ENCODE measurements around the gene CTSW. TPM values are rescaled to one million over a fixed set of nuclear protein-coding genes. Genes with fewer than 3 reads are reported as not detected.

CTSW gene
- total and polyA plus RNA-seq, 12 donors, result 0.17 to 7.9 (median 0.55) TPM; not detected in 1

GRCh38 chr11:65859812-65860277 lies 19.8 kb upstream of the CTSW start:
- Histone ChIP-seq H3K36me3 (peaks cover 6 to 53% (median 35%) of the 10 kb centered on the region in 9 donors), H3K27ac (peak overlapping the region; percentile 90 to 100 (median 98)), H3K4me1 (peaks cover 12 to 58% (median 49%) of the 10 kb centered on the region in 9 donors), H3K27me3 (no peaks in the 10 kb centered on the region), H3K4me3 (peak overlapping the region; percentile 5 to 100 (median 99)), H3K9me3 (no peaks in the 10 kb centered on the region)
- DNase-seq (no peak), ATAC-seq (peak in 2 of 8 donors; percentile 0)
- WGBS, 2 donors, result 0 to 1% methylated on average over 16 of the region's 16 CpGs
- intact Hi-C loops (cut with DNase I), result loop anchor here in 4 of 10 donors (1.0 to 2.0 kb wide), 3 partner anchors 13 to 29 kb away; partner anchors contain the start of gene FIBP (in 4 of the 4)
- TF ChIP-seq, protein P1, sequence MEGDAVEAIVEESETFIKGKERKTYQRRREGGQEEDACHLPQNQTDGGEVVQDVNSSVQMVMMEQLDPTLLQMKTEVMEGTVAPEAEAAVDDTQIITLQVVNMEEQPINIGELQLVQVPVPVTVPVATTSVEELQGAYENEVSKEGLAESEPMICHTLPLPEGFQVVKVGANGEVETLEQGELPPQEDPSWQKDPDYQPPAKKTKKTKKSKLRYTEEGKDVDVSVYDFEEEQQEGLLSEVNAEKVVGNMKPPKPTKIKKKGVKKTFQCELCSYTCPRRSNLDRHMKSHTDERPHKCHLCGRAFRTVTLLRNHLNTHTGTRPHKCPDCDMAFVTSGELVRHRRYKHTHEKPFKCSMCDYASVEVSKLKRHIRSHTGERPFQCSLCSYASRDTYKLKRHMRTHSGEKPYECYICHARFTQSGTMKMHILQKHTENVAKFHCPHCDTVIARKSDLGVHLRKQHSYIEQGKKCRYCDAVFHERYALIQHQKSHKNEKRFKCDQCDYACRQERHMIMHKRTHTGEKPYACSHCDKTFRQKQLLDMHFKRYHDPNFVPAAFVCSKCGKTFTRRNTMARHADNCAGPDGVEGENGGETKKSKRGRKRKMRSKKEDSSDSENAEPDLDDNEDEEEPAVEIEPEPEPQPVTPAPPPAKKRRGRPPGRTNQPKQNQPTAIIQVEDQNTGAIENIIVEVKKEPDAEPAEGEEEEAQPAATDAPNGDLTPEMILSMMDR (IDR thresholded peaks at IDR 0.05), result no peak

DNA sequence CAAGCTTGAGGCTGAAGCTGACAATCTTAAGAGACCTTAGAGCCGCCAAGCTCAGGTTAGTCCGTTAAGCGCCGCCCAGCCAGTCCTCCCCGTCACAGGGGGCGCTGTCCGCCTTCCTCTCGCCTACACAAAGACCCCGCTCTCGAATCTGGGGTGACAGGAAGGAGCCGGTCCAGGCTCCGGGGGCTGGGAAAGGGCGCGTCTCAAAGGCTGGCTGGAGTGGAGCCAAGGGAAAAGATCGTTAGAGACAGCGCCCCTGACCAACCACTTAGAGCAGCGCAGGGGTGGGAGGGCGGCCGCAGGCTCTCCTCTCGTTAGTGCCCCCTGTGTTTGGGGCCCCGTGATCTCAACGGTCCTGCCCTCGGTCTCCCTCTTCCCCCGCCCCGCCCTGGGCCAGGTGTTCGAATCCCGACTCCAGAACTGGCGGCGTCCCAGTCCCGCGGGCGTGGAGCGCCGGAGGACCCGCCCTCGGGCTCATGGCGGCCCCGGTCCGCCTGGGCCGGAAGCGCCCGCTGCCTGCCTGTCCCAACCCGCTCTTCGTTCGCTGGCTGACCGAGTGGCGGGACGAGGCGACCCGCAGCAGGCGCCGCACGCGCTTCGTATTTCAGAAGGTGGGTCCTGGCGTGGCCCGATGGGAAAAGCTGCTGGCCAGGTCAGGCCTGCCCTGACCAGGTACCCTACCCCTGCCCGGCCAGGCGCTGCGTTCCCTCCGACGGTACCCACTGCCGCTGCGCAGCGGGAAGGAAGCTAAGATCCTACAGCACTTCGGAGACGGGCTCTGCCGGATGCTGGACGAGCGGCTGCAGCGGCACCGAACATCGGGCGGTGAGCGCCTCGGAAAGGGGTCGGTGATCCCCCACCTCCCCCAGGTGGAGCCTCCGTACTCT lies 19.1 kb upstream of the CTSW start, which contains the start of gene MUS81:
MUS81 (plus strand) TSS at position 156 of the 887 bp plus-strand sequence; CDS start at position 477, 321 bp downstream.
- no peaks in the 10 kb centered on the region for H3K27me3 ChIP-seq
- peaks cover 1 to 53% (median 35%) of the 10 kb centered on the region in 9 donors for H3K36me3 ChIP-seq
- peak; percentile 50 to 85 (median 74) for ATAC-seq
- intact Hi-C loops (cut with DNase I), result loop anchor here in 2 of 10 donors (1.0 to 2.0 kb wide), 2 partner anchors 13 to 28 kb away; partner anchors contain the start of gene FIBP (in 1 of the 2)
- TF ChIP-seq, protein P1 (IDR thresholded peaks at IDR 0.05), result peak; percentile 83 to 95 (median 90)
- 0 to 1% methylated on average over 78 of the region's 78 CpGs for WGBS, 2 donors
- H3K4me1 ChIP-seq, result peaks cover 12 to 51% (median 42%) of the 10 kb centered on the region in 9 donors
- DNase-seq, result peak; percentile 97 to 99
- peak within 1 kb of the TSS; percentile 90 to 100 (median 98) for H3K27ac ChIP-seq
- no peaks in the 10 kb centered on the region for H3K9me3 ChIP-seq
- peak within 1 kb of the TSS; percentile 59 to 100 (median 99) for H3K4me3 ChIP-seq

DNA sequence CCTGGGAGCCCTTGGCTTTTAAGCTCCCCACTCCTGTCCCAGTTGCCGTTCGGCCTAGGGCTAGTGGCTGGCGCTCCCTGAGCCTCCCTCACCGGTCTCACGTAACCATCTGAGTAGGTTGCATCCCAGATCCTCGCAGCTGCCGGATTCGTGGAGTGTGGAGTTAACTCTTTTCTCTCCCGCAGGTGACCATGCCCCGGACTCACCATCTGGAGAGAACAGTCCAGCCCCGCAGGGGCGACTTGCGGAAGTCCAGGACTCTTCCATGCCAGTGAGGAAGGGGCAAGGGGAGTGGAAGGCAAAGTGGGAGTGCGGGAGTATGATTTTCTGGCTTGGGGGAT lies 18.5 kb upstream of the CTSW start:
- WGBS, 2 donors, result 11 to 12% methylated on average over 14 of the region's 14 CpGs
- TF ChIP-seq, protein P1 (IDR thresholded peaks at IDR 0.05), result no peak
- intact Hi-C loops (cut with DNase I), result loop anchor here in 1 of 10 donors (2.0 kb wide), 1 partner anchor 28 kb away; the partner anchor contains the start of gene FIBP
- Histone ChIP-seq H3K9me3 (no peaks in the 10 kb centered on the region), H3K4me1 (peaks cover 12 to 45% (median 36%) of the 10 kb centered on the region in 9 donors), H3K4me3 (peak overlapping the region; percentile 59 to 100 (median 99)), H3K27me3 (no peaks in the 10 kb centered on the region), H3K36me3 (peaks cover 0 to 53% (median 35%) of the 10 kb centered on the region in 9 donors), H3K27ac (peak overlapping the region; percentile 90 to 100 (median 98))
- ATAC-seq, result no peak
- peak in 1 of 2 donors; percentile 17 for DNase-seq

DNA sequence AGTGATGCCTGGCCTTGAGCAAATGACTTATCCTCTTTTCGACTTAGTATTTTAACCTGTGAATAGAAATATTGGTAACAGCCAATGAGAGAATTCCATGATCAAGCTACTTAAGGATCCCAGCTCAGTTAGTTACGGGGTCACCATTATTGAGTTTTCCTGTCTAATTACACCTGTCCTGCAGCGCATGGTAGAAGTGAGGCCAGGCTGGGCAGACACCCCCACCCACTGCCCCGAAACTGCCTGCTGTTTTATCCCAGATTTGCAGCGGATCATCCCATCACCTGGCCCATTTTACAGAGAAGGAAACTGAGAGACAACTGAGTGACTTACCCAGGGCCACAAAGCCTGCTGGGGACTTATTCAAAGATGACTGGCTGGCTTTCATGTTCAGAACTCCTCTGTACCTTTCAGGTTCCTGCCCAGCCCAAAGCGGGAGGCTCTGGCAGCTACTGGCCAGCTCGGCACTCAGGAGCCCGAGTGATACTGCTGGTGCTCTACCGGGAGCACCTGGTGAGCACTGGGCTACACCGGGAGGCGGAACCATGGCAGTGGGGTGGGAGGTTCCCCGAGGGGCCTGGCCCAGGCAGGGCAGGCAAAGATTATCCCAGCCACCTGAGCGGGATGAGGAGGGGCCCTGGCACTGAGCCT lies 18.0 kb upstream of the CTSW start:
- TF ChIP-seq, protein P1 (IDR thresholded peaks at IDR 0.05), result no peak
- intact Hi-C loops (cut with DNase I), result loop anchor here in 1 of 10 donors (2.0 kb wide), 1 partner anchor 27 kb away; the partner anchor contains the start of gene FIBP
- Histone ChIP-seq H3K9me3 (no peaks in the 10 kb centered on the region), H3K36me3 (peaks cover 0 to 54% (median 40%) of the 10 kb centered on the region in 9 donors), H3K4me1 (peaks cover 7 to 39% (median 32%) of the 10 kb centered on the region in 9 donors), H3K4me3 (peak overlapping the region; percentile 59 to 100 (median 99)), H3K27ac (peak overlapping the region in 8 of 10 donors; percentile 97 to 100 (median 99)), H3K27me3 (no peaks in the 10 kb centered on the region)
- 85% methylated on average over 13 of the region's 13 CpGs for WGBS, 2 donors
- ATAC-seq (no peak), DNase-seq (peak in 1 of 2 donors; percentile 4)
